GM23338 (cell line): ENCODE data around the gene PHLDB2.

Experiments
- EZH2 ChIP-seq: fragments of 200-600 bp; sonication (generic); IDR thresholded peaks from one replicate; pipeline ENCODE4 v1.8.0; 2017; ENCODE audit warnings: antibody characterized with exemption, mild to moderate bottlenecking, low read depth; ENCODE audit not compliant: unreplicated experiment
- POLR2AphosphoS5 ChIP-seq: IDR thresholded peaks from 2 replicates; pipeline ENCODE4 v1.6.1; 2016; ENCODE audit warnings: antibody characterized with exemption, low read depth
- TF ChIP-seq, protein P1 (sequence below), 2 experiments: fragments of 200-600 bp in 1 of 2; sonication (generic) in 1 of 2; conservative IDR thresholded peaks; 2 replicates each; pipeline versions ENCODE4 v1.5.1 to v1.6.1; 2016 to 2017; ENCODE audit warnings: antibody characterized with exemption in 2 of 2, low read depth in 2 of 2, mild to moderate bottlenecking in 2 of 2, moderate library complexity in 1 of 2
- TF ChIP-seq, protein P2 (sequence below): IDR thresholded peaks from one replicate; pipeline ENCODE4 v1.6.1; 2018; ENCODE audit warnings: antibody characterized with exemption; ENCODE audit not compliant: unreplicated experiment

DNA sequence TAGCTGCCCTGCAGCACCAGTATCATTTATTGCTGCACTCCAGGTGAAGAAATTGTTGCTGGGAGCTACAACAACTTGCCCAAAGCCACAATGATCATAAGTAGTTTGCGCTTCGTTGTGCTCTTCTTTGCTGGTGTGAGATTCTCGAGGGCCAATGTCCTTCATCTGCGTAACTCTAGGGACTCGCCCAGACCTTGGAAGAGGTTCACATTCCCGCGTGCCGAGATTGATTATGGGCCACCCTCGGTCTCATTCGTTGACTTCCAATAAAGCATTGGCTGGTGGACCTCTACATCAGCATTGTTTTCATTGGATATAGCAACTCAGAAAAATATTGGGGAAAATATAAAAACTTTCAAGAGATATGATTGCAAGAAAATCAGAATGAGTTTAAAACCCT lies 423 bp upstream of the PHLDB2 start:
- TF ChIP-seq, protein P1, sequence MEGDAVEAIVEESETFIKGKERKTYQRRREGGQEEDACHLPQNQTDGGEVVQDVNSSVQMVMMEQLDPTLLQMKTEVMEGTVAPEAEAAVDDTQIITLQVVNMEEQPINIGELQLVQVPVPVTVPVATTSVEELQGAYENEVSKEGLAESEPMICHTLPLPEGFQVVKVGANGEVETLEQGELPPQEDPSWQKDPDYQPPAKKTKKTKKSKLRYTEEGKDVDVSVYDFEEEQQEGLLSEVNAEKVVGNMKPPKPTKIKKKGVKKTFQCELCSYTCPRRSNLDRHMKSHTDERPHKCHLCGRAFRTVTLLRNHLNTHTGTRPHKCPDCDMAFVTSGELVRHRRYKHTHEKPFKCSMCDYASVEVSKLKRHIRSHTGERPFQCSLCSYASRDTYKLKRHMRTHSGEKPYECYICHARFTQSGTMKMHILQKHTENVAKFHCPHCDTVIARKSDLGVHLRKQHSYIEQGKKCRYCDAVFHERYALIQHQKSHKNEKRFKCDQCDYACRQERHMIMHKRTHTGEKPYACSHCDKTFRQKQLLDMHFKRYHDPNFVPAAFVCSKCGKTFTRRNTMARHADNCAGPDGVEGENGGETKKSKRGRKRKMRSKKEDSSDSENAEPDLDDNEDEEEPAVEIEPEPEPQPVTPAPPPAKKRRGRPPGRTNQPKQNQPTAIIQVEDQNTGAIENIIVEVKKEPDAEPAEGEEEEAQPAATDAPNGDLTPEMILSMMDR (conservative IDR thresholded peaks at IDR 0.05; ENCODE audit: low read depth in 2 of 2) = no peak
- no peak for TF ChIP-seq EZH2
- TF ChIP-seq, protein P2, sequence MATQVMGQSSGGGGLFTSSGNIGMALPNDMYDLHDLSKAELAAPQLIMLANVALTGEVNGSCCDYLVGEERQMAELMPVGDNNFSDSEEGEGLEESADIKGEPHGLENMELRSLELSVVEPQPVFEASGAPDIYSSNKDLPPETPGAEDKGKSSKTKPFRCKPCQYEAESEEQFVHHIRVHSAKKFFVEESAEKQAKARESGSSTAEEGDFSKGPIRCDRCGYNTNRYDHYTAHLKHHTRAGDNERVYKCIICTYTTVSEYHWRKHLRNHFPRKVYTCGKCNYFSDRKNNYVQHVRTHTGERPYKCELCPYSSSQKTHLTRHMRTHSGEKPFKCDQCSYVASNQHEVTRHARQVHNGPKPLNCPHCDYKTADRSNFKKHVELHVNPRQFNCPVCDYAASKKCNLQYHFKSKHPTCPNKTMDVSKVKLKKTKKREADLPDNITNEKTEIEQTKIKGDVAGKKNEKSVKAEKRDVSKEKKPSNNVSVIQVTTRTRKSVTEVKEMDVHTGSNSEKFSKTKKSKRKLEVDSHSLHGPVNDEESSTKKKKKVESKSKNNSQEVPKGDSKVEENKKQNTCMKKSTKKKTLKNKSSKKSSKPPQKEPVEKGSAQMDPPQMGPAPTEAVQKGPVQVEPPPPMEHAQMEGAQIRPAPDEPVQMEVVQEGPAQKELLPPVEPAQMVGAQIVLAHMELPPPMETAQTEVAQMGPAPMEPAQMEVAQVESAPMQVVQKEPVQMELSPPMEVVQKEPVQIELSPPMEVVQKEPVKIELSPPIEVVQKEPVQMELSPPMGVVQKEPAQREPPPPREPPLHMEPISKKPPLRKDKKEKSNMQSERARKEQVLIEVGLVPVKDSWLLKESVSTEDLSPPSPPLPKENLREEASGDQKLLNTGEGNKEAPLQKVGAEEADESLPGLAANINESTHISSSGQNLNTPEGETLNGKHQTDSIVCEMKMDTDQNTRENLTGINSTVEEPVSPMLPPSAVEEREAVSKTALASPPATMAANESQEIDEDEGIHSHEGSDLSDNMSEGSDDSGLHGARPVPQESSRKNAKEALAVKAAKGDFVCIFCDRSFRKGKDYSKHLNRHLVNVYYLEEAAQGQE = no peak
- TF ChIP-seq POLR2AphosphoS5 = no peak
